Mucosa of stomach (tissue), 1 donor: Measurements from ENCODE around the gene SLC1A4.
"Not testable (repeated sequence)": the region's sequence is repeated elsewhere in the genome, so short reads cannot be mapped to it uniquely, and the experiment has no call there.

Source experiments
- H3K27me3 ChIP-seq: one replicate; pipeline ENCODE4 v1.7.0; 2013; ENCODE audit warnings: mild to moderate bottlenecking, low read length; ENCODE audit not compliant: control insufficient read depth, insufficient read depth
- H3K36me3 ChIP-seq: one replicate; pipeline ENCODE4 v1.7.0; 2013; ENCODE audit warnings: low read length; ENCODE audit not compliant: control insufficient read depth, insufficient read depth
- H3K4me1 ChIP-seq: one replicate; pipeline ENCODE4 v1.7.0; 2013; ENCODE audit warnings: mild to moderate bottlenecking, low read length; ENCODE audit not compliant: control insufficient read depth, insufficient read depth
- H3K4me3 ChIP-seq: one replicate; pipeline ENCODE4 v1.7.0; 2013; ENCODE audit warnings: low read length
- H3K9ac ChIP-seq: one replicate; pipeline ENCODE4 v1.7.0; 2013; ENCODE audit warnings: mild to moderate bottlenecking, low read length, moderate library complexity
- H3K9me3 ChIP-seq: one replicate; pipeline ENCODE4 v1.7.0; 2013; ENCODE audit warnings: mild to moderate bottlenecking, low read length, moderate library complexity; ENCODE audit not compliant: control insufficient read depth
- donor health status: Pancreatic carcinoma.

The SLC1A4 gene

DNA sequence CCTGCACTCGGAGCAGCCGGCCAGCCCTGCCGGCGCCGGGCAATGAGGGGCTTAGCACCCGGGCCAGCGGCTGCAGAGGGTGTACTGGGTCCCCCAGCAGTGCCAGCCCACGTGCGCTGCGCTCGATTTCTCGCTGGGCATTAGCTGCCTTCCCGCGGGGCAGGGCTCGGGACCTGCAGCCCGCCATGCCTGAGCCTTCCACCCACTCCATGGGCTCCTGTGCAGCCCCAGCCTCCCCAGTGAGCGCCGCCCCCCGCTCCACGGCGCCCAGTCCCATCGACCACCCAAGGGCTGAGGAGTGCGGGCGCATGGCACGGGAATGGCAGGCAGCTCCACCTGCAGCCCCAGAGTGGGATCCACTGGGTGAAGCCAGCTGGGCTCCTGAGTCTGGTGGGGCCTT lies 20.1 kb upstream of the SLC1A4 start:
- not testable (repeated sequence) for H3K27me3 ChIP-seq, H3K9me3 ChIP-seq, H3K36me3 ChIP-seq, H3K9ac ChIP-seq, H3K4me1 ChIP-seq, H3K4me3 ChIP-seq

DNA sequence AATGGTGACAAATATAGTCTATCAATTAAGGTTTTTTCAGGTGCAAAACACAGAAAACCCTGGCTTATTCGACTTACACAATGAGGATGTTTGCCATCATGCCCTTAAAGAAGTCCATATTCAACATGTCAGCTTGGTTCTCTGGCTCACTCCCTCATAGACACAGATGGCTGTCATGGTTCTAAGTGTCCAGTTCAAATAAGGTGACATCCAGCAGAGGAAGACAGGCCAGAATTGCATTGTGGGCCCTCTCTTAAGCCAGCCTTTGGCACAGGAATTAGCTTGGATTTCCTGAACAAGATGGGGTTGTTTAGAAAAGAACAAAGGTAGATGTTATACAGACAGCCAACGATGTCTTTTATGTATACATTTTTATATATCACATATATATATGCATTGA lies 18.7 kb upstream of the SLC1A4 start:
- no peaks in the 10 kb centered on the region for H3K36me3 ChIP-seq
- no peaks in the 10 kb centered on the region for H3K9me3 ChIP-seq
- H3K27me3 ChIP-seq, result no peaks in the 10 kb centered on the region
- H3K4me1 ChIP-seq, result no peaks in the 10 kb centered on the region
- H3K9ac ChIP-seq, result no peak overlapping the region
- no peak overlapping the region for H3K4me3 ChIP-seq

DNA sequence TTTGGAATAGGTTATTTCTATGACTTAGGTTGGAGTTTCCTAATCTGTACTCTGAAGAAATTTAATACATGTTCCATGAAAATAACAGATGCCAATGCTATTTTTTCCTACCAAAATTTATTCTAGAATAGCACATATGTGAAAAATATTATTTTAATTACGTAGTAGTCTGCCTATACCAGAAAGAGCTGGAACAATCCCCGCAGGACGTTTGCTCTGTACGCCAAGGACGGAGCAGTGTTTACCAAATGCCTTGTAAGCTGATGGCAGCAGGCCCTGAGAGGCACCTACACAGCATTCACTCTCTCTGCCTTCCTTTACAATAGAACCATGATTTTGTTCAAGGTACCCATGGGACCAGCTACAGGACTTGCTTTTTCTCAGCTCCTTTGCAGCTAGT lies 16.8 kb upstream of the SLC1A4 start:
- Histone ChIP-seq H3K9ac (no peak overlapping the region), H3K4me1 (no peaks in the 10 kb centered on the region), H3K36me3 (no peaks in the 10 kb centered on the region), H3K9me3 (no peaks in the 10 kb centered on the region), H3K27me3 (no peaks in the 10 kb centered on the region), H3K4me3 (no peak overlapping the region)

DNA sequence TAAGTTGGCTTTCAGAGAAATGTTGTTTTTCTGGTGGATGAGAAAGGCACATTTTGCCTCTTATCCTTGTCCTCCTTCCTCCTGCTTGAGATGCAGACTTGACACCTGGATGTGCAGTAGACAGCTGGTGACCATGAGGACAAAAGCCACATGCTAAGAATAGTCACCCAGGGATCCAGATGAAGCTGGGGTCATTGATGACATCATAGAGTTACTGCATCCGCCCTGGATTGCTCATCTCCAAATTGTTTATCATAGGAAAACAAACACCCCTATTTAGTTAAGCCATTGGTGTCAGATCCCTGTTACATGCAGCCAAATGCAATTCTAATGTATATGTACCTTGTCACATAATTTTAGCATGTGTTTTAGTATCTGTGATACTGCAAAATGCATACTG lies 16.3 kb upstream of the SLC1A4 start:
- no peaks in the 10 kb centered on the region for H3K27me3 ChIP-seq
- no peaks in the 10 kb centered on the region for H3K9me3 ChIP-seq
- no peak overlapping the region for H3K4me3 ChIP-seq
- H3K36me3 ChIP-seq, result no peaks in the 10 kb centered on the region
- H3K4me1 ChIP-seq, result no peaks in the 10 kb centered on the region
- H3K9ac ChIP-seq, result no peak overlapping the region

DNA sequence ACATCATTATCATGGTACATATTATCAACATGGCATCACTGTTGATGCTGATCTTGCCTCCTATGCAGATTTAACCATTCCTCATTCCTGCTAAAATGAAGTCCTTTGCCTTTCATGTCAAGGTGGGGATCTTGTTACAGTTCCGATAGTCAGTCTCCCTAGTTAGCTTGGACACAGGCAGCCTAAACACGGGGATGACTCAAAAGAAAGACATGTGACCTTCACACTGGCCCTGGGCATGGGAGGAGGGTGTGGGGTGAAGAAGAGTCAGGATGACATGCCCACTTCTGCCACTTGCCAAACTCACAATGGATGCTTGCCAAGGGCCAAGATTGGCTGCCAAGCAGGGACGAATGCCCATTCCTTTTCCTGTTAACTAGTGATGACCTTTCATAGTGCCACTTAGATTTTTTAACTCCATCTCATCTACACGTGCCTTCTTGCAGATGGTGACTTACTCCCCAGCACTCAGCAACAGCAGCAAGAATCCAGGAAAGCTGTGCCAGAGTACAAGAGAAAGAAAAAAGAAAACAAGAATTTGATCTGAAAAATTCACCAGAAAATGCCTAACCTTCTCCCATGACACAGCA lies 13.9 kb upstream of the SLC1A4 start:
- no peaks in the 10 kb centered on the region for H3K36me3 ChIP-seq
- no peak overlapping the region for H3K9ac ChIP-seq
- no peak overlapping the region for H3K4me3 ChIP-seq
- H3K4me1 ChIP-seq, result no peaks in the 10 kb centered on the region
- no peaks in the 10 kb centered on the region for H3K27me3 ChIP-seq
- no peaks in the 10 kb centered on the region for H3K9me3 ChIP-seq

DNA sequence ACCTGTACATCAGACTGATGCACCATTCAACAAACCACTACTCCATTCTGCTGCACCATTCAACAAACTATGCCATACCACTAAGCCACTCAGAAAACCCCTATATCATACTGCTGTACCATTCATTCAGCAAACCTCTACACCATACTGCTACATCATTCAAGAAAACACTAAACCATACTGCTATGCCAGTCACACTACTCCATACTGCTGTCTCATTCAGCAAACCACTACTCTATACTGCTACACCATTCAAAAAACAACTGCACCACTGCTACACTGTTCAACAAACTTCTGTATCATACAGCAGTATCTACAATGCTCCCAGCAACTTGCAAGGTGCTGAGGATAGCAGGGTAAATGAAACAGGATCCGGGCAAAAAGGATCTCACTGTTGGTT lies 12.9 kb upstream of the SLC1A4 start:
- Histone ChIP-seq H3K9ac (no peak overlapping the region), H3K4me3 (no peak overlapping the region), H3K27me3 (no peaks in the 10 kb centered on the region), H3K4me1 (no peaks in the 10 kb centered on the region), H3K9me3 (no peaks in the 10 kb centered on the region), H3K36me3 (no peaks in the 10 kb centered on the region)

DNA sequence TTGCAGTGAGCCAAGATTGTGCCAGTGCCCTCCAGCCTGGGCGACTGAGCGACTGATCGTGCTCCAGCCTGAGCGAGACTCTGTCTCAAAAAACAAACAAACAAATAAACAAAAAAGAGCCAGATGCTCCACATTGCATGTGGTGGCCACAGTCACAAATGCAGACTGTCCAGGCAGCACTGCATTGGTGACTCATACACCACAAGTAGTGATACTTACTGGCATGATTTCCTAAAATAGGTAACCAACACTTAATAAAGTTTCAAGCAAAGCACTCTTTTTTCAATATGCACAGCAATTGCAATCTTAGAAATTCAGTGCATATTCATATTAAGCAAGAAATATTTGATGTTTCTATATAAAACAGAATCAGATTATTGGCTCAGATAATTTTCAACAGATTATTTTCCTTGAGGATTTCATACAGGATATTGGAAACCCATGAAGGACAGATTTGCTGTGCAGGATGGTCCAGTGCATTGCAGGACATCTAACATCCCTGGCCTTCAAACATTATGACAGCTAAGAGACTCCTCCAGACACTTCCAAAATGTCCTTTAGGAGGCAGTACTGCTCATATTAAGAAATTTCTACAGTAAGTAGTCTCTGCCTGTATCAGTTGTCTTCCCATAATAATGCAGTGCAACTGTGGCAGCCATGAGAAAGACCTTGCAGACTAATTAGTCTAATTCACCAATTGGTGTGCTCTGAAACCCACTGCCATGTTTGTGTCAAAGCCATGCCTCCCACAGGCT lies 10.5 kb upstream of the SLC1A4 start:
- H3K9ac ChIP-seq, result no peak overlapping the region
- no peaks in the 10 kb centered on the region for H3K36me3 ChIP-seq
- H3K9me3 ChIP-seq, result no peaks in the 10 kb centered on the region
- H3K4me1 ChIP-seq, result no peaks in the 10 kb centered on the region
- H3K27me3 ChIP-seq, result no peaks in the 10 kb centered on the region
- H3K4me3 ChIP-seq, result no peak overlapping the region

DNA sequence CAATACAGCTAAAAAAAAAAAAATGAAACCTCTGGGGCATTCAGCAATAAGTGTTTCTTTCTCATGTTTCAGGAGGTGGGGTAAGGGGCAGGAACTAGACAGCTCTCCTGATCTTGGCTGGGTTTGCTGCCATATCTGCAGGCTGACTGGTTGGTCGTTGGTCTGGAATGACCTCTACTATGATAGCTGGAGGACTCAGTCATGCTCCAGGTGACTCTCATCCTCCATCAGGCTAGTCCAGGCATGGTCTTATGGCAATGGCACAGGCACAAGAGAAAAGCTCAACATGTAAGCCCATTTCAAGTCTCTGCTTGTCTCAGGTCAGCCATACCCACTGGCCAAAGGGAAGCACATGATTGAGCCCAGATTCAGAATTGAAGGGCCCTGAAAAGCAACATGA lies 9.5 kb upstream of the SLC1A4 start:
- Histone ChIP-seq H3K27me3 (no peaks in the 10 kb centered on the region), H3K36me3 (no peaks in the 10 kb centered on the region), H3K4me3 (no peak overlapping the region), H3K9me3 (no peaks in the 10 kb centered on the region), H3K4me1 (no peaks in the 10 kb centered on the region), H3K9ac (no peak overlapping the region)

DNA sequence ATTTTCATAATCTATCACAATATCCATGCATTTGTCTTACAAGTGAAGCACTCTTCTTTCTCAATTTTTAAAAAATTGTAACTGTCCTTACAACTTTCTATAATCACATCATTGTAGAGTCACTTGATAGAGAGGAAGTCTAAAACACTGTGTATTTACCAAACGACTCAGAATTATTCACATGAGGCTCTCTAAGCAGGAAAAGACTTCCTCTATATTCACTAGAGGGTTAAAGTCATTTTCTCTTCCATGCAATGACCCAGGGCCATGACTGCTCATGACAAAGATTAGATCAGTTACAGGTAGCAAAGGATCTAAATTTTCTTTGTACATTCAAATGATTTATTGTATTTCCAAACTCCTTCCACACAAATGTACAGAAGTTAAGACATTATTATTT lies 9.0 kb upstream of the SLC1A4 start:
- Histone ChIP-seq H3K4me1 (no peaks in the 10 kb centered on the region), H3K4me3 (no peak overlapping the region), H3K36me3 (no peaks in the 10 kb centered on the region), H3K27me3 (no peaks in the 10 kb centered on the region), H3K9ac (no peak overlapping the region), H3K9me3 (no peaks in the 10 kb centered on the region)

DNA sequence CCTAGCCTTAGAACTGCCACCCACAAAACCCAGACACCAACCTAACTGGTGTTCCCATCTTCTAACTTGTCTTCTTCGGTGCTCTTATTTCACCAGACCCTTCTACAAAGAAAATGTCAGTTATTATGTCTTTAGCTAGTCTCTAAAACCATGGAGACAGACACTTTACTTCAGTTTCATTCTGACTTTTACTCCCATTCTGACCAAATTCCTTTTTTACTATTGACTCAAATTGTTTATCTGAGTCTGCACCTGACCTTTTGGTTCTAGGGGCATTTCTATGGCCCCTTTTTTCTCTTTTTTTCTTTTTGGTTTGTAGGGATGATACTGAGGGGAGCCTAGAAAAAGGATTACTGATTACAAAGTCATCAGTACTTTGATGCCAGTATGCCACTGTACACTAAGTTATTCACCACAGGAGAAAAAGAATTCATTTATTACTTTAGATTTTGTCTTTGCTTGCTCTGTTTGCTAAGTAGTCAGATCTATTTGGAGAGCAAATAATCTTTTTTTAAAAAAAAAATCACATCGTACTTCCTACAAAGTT lies 6.8 kb upstream of the SLC1A4 start:
- H3K27me3 ChIP-seq, result no peaks in the 10 kb centered on the region
- H3K9me3 ChIP-seq, result no peaks in the 10 kb centered on the region
- H3K9ac ChIP-seq, result no peak overlapping the region
- no peaks in the 10 kb centered on the region for H3K4me1 ChIP-seq
- H3K36me3 ChIP-seq, result no peaks in the 10 kb centered on the region
- H3K4me3 ChIP-seq, result no peak overlapping the region

DNA sequence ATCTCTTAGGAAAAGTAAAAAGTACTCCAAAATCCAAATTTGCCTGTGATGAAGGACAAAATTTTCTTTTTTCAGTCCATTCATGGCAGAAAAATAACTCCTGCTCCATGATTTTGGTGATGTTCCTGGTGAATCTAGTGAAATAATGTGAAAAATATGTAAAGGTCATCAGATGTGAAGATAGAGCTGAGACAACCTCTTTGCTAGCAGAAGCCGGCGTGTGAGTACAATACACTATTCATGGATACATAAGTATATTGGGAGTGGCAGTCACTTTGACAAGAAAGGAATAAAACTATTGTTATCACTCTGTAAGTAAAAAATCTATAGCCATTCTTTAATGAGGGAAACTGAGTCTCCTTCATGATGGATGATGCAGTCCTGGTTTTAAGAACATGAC lies 6.3 kb upstream of the SLC1A4 start:
- Histone ChIP-seq H3K4me3 (no peak overlapping the region), H3K27me3 (no peaks in the 10 kb centered on the region), H3K36me3 (no peaks in the 10 kb centered on the region), H3K9ac (no peak overlapping the region), H3K4me1 (no peaks in the 10 kb centered on the region), H3K9me3 (no peaks in the 10 kb centered on the region)

DNA sequence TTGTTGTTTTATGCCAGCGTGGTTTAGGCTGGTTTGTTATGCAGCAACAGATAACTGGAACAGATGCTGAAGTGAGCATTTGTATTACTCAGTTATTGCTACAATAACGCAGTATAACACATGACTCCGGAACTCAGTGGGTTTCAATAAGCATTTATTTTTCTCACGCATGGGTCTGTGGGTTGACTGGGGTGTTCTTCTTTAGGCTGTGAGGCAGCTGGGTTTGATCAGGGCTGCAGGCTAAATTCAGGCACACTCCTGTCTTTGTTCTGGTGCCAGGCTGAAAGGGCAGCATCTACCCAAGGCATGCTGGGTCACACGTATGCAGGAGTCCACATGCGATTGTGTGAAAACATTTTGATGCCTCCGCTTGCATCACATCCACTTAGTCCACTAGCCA lies 3.8 kb upstream of the SLC1A4 start:
- Histone ChIP-seq H3K4me3 (no peak overlapping the region), H3K9ac (no peak overlapping the region), H3K9me3 (no peaks in the 10 kb centered on the region), H3K27me3 (no peaks in the 10 kb centered on the region), H3K4me1 (peaks cover 7% of the 10 kb centered on the region), H3K36me3 (no peaks in the 10 kb centered on the region)
